Thoracic aorta (tissue), 2 donors: Measurements from ENCODE around the gene SLC25A45. TPM values are rescaled to one million over a fixed set of nuclear protein-coding genes. Genes with fewer than 3 reads are reported as not detected.

Source experiments
- ATAC-seq: fragments of 150-250 bp; one replicate; pipeline ENCODE4 v1.8.0; 2017; ENCODE audit warnings: low read depth; ENCODE audit not compliant: insufficient number of reproducible peaks, low FRiP score
- DNase-seq: peaks from one replicate; pipeline ENCODE4 v3.0.0-alpha.2; 2020; ENCODE audit warnings: low spot score
- H3K27ac ChIP-seq, 2 donors: fragments of 200-600 bp; sonication (generic); 1 replicate in 1 of 2; 2 replicates in 1 of 2; pipeline ENCODE4 v1.5.1; 2016; ENCODE audit warnings: mild to moderate bottlenecking in 2 of 2, moderate library complexity in 2 of 2
- H3K27me3 ChIP-seq: fragments of 200-600 bp; sonication (generic); replicated peaks from 2 replicates; pipeline ENCODE4 v1.6.0; 2016; ENCODE audit warnings: mild to moderate bottlenecking; ENCODE audit not compliant: insufficient read depth
- H3K36me3 ChIP-seq: fragments of 200-600 bp; sonication (generic); one replicate; pipeline ENCODE4 v1.5.1; 2016
- H3K4me1 ChIP-seq, 2 donors: fragments of 200-600 bp; sonication (generic); 1 replicate in 1 of 2; 2 replicates in 1 of 2; pipeline versions ENCODE4 v1.5.1 to v1.6.0; 2016; ENCODE audit warnings: low read depth in 2 of 2, mild to moderate bottlenecking in 1 of 2; ENCODE audit not compliant: control insufficient read depth in 1 of 2
- H3K4me3 ChIP-seq: fragments of 200-600 bp; sonication (generic); 2 replicates; pipeline ENCODE4 v1.5.1; 2016; ENCODE audit warnings: mild to moderate bottlenecking
- H3K9me3 ChIP-seq: fragments of 200-600 bp; sonication (generic); 2 replicates; pipeline ENCODE4 v1.5.1; 2016
- CTCF ChIP-seq: fragments of 200-600 bp; sonication (generic); IDR thresholded peaks from one replicate; pipeline ENCODE4 v1.5.1; 2019; ENCODE audit warnings: antibody characterized with exemption
- total RNA-seq, 2 donors: library from RNA; depleted of rRNA; stranded (reverse); fragments of >200 nt; gene quantifications; one replicate each; pipeline versions ENCODE4 v1.1.0 to v1.2.3, GENCODE V29; 2016

Gene SLC25A45
- total RNA-seq, 2 donors from 2014 or later: 19.0 to 26.7 TPM

DNA sequence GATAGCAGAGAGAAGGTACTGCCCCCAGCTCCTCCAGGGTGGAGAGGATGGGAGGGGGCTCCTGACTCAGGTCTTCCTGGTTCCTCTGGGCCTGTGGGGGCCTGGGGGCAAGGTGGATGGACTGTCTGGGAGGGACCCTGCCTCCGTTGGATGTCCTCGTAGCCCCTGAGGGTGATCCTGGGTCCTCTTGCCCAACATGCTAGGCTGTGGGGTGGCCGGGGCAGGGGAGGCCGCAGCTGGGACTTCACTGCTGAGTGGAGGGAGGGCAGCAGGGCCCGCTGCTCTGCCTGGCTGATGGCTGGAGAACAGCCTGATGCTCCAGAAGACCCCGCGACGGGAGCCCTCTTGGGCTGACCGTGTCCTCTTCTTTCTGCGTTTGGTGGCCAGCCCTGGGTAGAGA lies 17.4 kb upstream of the SLC25A45 start:
- DNase-seq (no peak), ATAC-seq (no peak)
- H3K4me3 ChIP-seq: no peak overlapping the region
- no peaks in the 10 kb centered on the region for H3K27me3 ChIP-seq
- no peaks in the 10 kb centered on the region for H3K4me1 ChIP-seq
- H3K9me3 ChIP-seq: no peaks in the 10 kb centered on the region
- peaks cover 40% of the 10 kb centered on the region for H3K36me3 ChIP-seq
- no peak overlapping the region for H3K27ac ChIP-seq
- TF ChIP-seq CTCF: no peak

- no peak for ATAC-seq
- Histone ChIP-seq H3K36me3 (peaks cover 46% of the 10 kb centered on the region), H3K9me3 (no peaks in the 10 kb centered on the region), H3K27me3 (no peaks in the 10 kb centered on the region), H3K4me1 (no peaks in the 10 kb centered on the region), H3K4me3 (no peak overlapping the region), H3K27ac (no peak overlapping the region)
- TF ChIP-seq CTCF: no peak
- DNase-seq: no peak
Observed at GRCh38 chr11:65399249-65399648, 16.8 kb upstream of the SLC25A45 start.

DNA sequence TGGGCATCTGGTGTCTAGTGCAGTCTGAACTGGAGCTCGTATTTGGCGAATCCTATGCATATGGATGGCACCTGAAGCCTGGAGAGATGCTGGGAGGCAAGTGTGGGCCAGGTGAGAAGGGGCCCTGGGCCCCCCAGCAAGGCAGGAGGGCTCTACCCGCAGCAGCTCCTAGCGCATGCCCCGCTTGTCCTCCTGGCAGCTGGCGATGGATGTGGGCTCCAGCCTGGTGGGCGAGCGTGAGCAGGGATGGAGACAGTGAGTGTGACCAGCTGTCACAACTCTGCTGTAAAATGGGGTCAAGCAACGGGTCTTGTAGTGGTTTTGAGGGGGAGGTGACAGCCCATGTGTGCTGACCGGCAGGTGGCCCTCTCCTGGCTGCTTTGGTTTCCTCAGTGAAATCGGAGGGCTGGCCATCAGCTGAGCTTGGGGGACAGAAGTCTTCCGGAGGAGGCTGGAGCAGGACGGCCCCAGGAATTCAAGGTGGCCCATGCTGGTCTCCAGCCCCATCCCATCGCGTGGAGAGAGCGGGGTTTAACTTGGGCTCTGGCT lies 16.0 kb upstream of the SLC25A45 start:
- H3K27ac ChIP-seq: no peak overlapping the region
- no peaks in the 10 kb centered on the region for H3K4me1 ChIP-seq
- TF ChIP-seq CTCF: no peak
- H3K36me3 ChIP-seq: peaks cover 43% of the 10 kb centered on the region
- H3K27me3 ChIP-seq: no peaks in the 10 kb centered on the region
- ATAC-seq (no peak), DNase-seq (no peak)
- H3K4me3 ChIP-seq: no peak overlapping the region
- H3K9me3 ChIP-seq: no peaks in the 10 kb centered on the region

DNA sequence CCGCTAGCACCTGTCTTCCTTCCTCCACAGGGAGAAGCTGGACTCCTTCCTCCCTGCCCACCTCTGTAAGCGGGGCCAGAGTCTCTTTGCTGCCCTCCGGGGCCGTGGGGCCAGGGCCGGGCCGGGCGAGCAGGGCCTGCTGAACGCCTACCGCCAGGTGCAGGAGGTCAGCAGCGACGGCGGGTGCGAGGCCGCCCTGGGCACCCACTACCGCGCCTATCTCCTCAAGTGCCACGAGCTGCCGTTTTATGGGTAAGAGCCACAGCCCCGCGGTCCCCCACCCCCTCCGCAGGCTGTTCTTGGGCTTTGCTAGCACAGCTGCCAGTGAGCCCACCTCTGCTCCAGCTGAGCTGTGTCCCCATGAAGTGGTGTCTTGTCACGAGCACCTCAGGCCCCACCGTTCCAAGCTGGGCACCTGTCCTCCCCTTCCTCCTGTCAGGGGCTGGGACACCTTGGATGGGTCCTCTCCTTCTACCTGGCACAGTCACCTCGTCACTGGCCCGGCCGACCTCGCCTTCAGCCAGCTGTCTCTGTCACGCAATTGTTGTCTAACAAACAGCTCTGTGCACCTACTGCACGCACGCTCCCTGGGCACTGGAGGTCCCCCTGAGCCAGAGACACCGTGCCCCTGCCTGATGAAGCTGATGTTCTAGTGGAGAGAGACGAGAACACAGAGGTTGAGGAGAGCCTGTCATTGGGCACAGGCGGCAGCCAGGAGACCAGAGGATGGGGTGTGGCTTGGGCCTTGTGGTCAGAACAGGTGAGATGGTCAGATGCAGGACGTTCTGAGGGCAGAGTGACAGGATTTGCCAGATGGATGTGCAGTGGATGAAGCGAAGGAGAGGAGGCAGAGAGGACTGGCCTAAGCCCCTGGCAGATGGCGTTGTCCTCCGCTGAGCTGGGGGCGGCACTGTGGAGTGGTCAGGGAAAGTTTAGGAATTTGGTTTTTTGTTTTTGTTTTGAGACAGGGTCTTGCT lies 14.6 kb upstream of the SLC25A45 start:
- Histone ChIP-seq H3K4me3 (no peak overlapping the region), H3K9me3 (no peaks in the 10 kb centered on the region), H3K27ac (no peak overlapping the region), H3K27me3 (no peaks in the 10 kb centered on the region), H3K36me3 (peaks cover 43% of the 10 kb centered on the region), H3K4me1 (peaks cover 0 to 3% of the 10 kb centered on the region in 2 donors)
- ATAC-seq (no peak), DNase-seq (no peak)
- TF ChIP-seq CTCF: no peak

- H3K27me3 ChIP-seq: no peaks in the 10 kb centered on the region
- ATAC-seq (no peak), DNase-seq (no peak)
- peaks cover 0 to 8% of the 10 kb centered on the region in 2 donors for H3K4me1 ChIP-seq
- H3K4me3 ChIP-seq: no peak overlapping the region
- TF ChIP-seq CTCF: no peak
- no peaks in the 10 kb centered on the region for H3K9me3 ChIP-seq
- no peak overlapping the region for H3K27ac ChIP-seq
- peaks cover 43% of the 10 kb centered on the region for H3K36me3 ChIP-seq
Observed at GRCh38 chr11:65395961-65396530, 13.6 kb upstream of the SLC25A45 start.
